CD4-positive, alpha-beta T cell treated with Interleukin-21 for 1 hour (primary cell): Measurements from ENCODE around the gene GRID1.
"Not testable (repeated sequence)": the region's sequence is repeated elsewhere in the genome, so short reads cannot be mapped to it uniquely, and the experiment has no call there.

Source experiments
- DNase-seq: peaks from one replicate; pipeline ENCODE4 v3.0.0-alpha.2; 2020

GRID1 gene

DNA sequence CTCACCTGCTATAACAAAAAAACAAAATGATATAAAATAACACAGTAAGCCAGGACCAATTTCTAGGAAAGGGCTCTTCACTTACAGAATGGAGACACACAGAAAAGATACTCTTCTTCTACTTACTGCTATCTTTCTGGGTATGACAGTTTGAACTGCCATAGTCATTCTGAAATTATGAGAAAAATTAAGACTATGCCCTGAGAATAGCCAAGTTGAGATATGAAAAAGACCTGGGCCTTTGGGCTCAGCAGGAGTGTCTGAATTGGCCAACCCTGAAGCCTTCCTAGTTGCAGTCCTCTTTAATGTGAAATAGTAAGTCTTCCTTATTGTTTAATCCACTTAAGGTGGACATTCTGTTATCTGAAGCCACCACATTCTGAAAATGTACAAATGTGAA is 519.5 kb downstream of the GRID1 start:
- no peak for DNase-seq

DNA sequence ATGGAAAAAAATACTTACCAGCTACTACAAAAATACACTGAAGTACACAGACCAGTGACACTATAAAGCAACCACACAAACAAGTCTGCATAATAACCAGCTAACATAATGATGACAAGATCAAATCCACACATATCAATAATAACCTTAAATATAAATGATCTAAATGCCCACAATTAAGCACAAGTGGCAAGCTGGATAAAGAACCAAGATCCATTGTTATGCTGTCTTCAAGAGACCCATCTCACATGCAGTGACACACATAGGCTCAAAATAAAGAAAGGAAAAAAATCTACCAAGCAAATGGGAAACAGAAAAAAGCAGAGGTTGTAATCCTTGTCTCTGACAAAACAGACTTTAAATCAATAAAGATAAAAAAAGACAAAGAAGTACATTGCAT is 527.9 kb downstream of the GRID1 start:
- DNase-seq: not testable (repeated sequence)

DNA sequence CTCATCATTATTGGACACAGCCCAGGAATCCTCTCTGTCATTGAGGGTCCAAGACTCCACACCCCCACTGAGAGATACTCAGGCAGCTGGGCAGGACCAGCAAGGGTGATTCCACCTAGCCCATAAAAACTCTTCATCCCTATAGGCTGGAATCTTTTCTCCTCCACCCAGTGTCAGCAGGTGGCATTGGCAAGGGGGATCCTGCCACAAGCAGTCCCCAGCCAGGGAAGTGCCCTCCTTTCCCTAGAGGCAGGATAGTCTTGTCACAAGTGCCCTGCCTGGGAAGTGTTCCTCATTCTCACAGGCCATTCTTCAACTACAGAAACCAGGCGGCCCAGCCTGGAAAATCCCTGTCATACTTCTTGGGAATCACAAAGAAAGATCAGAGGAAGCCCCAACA is 533.6 kb downstream of the GRID1 start:
- DNase-seq: no peak

DNA sequence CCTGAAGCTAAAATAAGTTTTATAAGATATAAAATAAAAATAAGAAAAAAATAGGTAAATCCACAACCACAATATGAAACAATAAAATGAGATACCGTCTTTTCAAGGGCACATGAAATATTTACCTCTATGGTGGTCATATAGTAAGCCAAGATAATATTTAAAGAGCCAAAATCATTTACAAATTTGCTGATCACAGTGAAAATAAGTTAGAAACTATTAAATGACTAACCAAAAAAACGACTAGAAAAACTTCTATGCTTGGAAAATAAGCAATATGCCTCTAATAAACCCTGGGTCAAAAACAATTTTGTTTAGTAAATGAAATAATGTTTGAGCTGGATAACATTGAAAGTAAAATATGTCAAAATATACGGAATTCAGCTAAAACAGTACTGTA is 535.2 kb downstream of the GRID1 start:
- no peak for DNase-seq

DNA sequence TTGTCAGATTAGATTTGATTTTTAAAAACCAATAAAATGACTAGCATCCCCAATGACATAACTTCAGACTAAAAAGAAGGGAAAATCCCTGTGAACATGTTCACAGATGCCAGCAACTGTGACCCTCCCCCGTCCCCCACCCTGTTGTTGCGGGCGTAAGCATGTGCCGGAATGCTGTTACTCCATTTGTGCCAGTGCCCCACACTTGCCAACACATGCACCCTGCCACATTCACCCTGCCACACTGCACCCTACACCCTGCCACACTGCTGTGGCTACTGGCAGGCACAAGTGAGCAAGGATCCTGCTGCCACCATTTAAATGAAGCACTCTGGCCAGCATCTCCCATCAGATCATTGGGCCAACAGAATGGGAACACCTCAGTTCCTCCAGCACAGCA is 540.2 kb downstream of the GRID1 start:
- no peak for DNase-seq

DNA sequence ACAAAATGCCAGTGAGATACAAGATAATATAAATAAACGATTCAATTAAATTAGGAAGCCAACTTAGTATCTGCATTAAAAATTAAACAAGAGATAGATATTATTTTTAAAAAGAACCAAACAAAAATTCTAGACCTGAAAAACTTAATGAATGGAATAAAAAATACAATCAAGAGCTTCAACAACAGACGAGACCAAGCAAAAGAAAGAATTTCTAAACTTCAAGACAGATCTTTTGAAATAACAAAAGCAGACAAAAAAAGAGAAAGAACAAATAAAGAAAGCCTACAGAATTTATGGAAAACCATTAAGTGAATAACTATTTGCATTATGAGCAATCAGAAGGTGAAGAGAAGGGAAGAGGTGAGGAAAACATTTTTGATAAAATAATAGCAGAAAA is 555.2 kb downstream of the GRID1 start:
- no peak for DNase-seq

DNA sequence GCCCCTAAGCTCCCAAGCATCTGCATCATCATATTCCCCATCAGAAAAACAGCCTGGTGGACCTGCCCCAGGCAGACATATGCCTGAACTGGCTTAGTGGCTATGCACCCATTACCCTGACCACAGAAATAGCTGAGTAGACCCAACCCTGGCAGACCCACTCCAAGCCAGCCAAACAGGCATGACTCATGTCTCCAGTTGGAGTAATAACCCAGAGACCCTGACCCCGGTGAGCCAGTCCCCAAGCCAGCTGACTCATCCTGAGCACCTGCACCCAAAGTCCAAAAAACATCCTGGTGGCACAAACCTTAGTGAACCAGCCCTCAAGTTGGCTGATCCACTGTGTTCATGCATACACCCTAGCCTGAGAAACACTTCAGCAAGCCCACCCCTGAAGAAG is 555.9 kb downstream of the GRID1 start:
- no peak for DNase-seq

DNA sequence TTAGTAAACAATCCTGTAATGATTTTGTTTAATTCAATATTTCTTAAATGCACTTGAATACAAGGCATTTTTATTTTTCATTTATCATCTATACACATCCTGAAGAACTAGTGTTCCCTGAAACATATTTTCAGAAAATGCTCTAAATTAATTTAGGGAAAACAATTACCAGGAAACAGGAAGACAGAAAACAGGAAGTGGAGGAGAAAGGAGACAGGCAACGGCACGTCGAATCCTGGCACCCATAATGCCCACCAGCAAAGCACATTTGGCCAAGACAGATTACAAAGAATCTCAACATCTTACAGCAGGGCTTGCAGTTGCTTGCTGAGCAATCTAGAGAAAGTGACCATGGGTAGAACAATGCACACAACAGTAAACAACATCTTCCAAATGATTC is 571.1 kb downstream of the GRID1 start:
- DNase-seq: no peak

DNA sequence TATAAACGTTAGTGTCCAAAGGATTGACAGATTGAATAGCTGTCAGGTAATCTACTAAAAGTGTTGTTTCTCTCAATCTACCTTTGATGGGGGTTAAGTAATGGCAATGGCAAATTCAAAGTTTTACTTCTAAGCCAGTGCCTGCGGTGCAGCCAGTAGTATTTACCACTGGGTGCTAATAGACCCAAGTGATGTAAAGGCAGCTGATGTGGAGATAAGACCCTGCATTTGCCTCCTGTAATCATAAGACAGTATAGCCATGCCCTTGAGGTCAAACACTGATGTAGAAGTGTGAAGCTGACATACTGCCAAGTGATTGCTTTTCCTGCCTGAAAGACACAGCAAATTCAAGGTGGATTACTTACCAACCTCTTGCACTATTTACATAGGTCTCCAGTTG is 572.0 kb downstream of the GRID1 start:
- no peak for DNase-seq

DNA sequence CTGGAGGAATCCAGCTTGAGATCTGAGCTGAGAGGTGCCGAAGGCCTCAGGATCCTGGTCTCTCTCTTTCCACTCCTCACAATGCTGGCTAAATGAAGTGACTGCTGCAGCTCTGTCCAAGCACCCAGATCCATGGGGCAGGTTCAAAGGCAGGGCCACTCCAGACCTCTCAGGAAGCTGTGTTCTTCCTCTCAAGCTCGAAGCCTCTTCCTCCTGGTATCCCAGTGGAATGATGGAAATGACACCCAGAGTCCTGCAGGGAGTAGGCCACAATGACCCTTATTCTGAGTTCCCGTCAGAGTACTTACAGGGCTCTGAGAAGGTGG is 574.1 kb downstream of the GRID1 start:
- no peak for DNase-seq

DNA sequence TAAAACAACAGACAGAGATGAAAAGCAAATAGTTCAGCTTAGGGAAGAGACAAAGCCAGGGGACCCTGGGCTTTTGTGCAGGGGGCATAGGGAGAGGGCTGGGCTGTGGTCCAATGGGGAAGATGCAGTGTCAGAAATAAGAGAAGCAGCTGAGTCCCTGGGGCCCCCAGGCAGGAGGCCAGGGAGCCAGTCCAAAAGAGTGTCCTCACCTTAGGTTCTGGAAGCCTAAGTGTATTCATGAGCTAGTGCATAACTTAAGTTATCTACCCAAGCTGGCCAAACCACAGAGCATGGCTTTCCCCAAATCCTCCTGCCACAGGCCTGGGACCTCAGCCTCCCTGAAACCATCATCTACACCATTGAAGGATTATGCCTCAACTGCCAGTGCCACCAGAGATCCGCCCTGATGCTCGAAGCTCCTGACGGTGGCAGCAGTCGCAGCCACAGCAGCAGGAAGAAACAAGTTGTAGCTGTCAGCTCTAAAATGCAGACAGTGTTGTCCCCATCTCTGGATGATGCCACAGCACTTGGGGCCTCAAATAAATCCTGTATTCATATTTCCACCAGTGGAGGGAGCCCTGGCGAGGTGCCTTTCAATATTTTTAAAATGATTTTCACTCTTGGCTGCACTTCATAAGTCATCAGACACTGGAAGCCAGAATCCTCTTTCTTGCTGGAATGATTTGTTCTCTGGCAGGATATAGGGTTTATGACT is 574.6 kb downstream of the GRID1 start:
- no peak for DNase-seq

DNA sequence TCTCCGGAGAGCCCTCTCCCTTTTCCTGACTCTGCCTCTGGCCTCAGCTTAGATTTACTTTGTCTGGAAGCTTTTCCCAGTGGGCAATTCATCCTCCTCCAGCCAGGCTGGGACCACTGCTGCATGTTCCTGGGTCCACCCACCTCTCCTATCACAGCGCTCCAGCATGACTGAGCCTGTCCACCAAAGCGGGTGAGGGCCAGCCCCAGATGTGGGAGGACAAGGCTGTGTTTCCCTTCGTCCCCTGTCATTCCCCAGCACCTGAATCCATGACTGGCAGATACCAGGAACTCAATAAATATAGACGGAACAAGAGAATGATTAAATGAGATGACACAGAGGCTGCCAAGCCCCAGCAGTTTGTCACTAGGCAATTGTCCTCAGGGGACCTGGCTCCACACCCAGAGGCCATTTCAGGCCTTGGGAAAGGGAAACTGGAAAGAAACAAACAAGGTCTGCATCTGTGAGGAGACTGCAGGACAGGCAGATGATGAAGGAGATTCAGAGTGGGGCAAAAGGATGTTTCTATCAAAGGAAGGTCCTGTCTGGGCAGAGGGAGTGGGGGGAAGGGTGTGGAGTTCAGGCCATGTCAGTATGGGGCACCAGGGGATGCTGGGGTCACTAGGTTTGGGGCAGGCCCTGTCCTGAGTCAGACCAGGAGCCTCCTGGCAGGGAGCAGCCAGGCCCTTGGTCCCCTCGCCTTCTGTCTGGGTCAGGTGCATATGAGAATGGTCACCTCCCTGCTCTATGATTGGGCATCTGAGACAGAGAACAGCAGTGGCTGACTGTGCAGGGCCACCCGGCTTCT is 576.4 kb downstream of the GRID1 start:
- DNase-seq: no peak

DNA sequence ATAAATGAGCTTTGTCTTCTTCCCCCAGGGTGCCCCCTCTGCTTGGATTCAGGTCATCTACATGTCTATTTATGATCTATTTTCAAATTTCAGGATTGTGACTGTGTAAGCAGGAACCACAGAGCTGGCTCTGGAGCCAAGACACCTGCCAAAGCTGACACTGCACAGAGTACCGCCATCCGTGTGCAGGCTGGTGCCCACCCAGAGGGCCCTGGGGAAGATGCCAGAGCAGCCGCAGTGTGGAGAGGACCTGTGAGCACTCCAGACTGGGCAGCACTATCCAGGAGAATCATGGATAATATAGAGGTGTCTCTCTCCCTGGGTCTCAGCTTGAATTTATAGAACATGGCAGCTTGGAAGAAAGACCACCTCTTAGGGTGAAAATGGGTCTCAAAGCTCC is 577.5 kb downstream of the GRID1 start:
- no peak for DNase-seq

DNA sequence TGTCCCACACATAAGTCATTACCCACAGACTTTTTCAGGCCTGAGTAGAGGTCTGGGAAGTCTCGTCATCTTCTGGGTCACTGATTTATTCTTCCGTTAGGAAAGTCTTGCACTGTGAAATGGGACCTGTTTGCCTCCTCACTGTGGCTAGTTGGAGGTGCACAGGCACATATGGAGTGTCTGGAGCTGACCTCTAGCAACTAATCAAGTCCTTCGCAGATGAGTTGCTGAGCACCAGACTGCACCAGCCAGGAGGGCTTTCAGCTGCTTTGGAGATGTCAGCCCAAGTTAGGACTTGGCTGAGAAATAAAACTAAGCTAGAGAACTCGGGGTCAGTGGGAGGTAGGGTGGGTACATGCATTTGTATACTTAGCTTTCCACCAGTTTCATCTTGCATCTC is 578.0 kb downstream of the GRID1 start:
- no peak for DNase-seq

DNA sequence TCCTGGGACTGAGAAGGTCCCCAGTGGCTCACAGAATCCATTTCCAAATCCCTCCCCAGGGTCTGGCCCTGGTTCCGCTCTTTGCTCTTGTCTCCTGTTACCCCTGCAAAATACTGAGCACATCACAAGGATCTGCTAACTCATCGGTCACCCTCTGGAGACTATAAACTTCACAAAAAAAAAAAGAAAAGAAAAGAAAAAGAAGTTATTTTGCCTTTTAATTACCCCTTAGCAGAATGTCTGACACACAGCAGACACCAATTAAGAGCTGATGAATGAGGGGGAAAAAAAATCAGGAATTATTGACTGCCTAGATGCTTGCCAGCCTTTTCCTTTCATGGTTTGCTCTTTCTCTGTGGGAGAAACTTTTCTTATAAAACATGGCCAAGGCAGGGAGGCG is 578.7 kb downstream of the GRID1 start:
- DNase-seq: no peak

DNA sequence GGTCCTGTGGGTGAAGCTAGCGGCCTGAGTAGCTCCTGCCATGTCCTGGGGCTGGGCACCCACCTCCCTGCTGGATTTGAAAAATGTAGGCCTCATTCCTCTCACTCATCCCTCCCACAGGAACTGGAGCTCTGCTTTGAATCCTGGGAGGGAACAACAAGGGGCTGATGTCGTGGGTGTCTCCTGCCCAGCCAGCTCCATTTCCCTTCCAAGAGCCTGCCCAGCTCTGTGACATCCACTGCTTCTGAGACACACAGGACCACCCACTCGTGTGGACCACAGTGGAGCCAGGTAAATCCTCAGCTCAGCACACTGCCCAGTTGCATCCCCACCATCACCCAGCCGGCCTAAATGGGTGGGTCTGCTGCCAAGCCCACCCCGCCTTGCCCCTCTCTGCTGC is 579.2 kb downstream of the GRID1 start:
- DNase-seq: no peak

DNA sequence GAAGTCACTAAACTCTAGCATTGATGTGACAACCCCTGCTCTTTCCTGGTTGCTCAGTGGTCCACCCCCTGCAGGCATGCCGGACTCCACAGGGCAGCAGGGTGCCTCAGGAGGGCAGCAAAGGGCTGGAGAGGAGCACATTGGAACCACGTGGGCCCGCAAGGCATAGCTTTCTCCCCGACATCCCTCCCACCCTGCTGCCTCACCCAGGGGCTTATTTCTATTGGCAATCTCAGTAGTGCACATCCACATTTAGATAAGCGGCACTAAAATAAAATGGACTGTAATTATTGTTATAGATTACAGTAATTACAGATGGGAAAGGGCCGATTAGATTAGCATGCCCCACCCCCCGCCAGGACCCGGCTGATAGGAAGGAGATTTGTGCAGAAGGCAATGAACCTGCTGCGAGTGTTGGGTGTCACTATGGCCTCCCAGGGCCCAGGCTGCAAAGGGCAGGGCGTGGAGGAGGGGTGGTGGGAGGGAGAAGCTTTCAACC is 580.1 kb downstream of the GRID1 start:
- no peak for DNase-seq

DNA sequence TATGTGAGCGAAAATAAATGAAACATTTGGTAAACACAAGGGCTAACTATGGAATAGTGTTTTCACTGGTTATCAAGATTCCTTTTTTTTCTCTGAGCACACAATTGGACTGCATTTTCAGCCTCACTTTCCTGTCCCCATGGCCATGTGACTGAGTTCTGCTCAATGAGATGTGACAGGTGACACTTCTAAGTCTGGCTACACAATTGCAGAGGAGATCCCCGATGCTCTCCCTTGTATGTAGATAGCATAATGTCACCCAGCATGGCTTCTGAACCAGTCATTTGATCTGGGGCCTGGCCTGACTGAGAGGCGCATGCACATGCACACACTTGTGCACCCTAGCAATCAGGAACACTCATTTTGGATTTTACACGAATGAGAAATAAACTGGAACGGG is 581.8 kb downstream of the GRID1 start:
- DNase-seq: no peak

DNA sequence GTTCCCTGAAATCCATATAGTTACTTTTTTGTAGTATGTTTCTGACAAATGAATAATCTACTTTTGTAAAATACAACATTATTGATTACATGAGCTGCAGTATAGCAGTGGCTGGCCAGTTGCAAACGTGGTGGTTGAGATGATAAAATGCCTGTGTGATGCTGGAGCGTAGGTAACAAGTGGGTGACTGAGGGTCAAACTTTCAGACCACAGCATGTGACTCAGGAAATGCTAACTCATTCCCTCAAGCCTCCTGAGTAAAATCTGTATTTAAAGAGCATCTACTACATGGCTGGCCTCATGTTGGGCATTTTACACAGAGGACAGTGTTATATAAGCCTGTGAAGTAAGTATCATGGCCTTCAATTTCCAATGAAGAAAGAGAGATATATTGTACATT is 585.2 kb downstream of the GRID1 start:
- no peak for DNase-seq

DNA sequence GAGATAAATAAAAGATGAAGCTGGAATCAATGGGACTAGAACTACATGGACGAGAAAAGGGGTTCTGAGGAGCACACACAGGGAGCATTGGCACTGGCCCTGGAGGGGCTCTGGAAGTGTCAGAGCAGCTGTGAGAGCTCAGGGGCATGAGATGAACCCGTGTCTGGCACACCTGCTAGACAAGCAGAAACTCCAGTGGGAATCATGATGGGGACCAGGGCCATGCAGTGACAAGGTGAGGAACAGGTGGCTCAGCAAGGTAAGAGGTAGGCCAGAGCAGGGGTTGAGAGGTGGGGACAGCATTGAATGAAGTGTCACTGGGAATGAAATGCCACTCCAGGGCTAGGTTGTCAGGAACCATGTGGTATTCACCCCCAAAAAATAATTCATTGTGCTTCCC is 588.5 kb downstream of the GRID1 start:
- DNase-seq: no peak

DNA sequence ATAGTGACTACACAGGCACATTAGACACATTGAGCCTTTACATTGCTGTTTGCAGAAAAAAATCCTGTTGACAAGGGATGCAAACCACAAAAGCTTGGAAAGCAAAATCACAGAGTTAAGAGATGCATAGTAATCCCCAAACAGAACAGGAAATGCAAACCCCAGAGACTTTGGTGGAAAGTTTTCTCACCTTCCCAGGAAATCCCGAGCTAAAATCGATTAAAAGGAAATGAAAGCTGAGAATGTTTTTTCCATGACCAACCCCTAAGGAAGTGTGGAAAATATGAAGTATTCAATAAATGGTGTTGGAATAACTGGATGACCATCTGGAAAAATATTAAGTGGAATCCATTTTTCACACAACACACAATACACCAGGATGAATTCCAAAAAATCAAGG is 598.7 kb downstream of the GRID1 start:
- DNase-seq: no peak

DNA sequence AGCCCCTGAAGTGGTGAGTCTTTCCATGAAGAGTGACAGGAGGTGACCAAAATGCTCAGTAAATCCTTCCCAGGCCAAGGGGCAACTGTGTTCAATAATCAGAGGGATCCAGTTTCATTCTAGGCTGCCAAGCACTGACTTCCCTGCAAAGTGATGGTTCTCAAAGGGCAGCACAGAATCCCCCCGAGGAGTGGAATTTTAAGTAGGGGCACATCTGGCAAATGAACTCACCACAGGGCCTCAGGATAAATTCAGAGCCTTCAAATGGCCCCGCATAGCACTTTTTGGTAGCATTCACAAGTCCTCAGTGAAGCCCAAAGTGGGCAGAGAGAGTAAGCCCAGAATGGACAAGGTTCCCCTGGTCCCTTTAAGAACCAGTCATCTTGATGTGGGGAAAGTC is 602.5 kb downstream of the GRID1 start:
- DNase-seq: no peak

DNA sequence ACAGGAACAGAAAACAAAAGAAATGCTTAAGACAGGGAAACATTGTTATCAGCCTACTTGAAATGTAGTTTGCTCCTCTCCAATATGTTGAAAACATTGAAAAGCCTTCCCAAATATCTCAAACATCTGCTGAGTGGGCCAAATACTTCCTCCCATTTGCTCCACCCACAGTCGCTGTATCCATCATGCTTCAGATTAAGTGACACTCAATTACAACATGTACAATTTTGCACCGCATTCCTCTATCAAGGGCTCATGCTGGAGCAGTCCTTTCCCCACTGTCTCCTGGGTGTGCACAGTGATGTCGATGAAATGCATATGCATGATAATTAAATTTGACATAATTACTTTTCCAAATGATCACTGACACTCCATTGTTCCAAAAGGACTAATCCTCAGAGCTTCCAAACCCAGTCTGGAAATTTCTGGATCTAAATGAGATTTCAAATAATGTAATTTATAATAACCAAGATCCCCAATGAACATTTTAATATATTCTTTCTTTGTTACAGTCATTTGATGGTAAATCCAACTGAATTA is 604.6 kb downstream of the GRID1 start:
- DNase-seq: no peak

DNA sequence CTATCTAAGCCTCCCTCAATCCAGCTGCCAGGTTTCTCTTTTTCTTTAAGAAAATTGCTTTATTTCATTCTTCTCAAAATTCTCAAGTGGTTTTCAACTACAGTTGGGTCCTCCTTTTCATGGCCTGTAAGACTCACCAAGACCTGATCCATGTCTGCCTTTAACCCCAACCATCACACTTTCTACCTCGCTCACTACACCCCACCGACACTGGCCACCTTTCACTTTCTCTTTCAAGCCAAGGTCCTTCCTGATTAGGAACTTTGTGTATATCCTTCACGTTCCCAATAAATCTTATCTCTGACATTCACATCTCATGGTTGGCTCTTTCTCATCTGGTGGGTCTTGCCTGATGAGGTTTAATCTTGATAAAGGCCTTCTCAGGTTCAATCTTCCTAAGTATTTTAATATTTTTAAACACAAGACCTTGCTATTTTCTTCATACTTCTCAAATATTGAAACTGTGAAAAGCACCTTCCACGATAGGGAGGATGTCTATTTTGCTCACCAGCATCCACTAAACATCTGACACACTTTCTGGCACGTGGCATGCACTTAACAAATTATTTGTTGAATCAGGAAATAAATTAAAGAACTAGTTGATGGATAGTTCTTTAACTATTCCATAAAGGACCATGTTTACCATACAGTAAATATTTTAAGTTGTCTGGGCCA is 624.8 kb downstream of the GRID1 start:
- DNase-seq: peak; percentile 15
